Measurements from ENCODE around the gene LCN10.

The LCN10 gene

GRCh38 chr9:136697821-136698526 is 44.8 kb downstream of the LCN10 start:
- no peak for DNase-seq

GRCh38 chr9:136697146-136697820 is 45.5 kb downstream of the LCN10 start:
- no peak for DNase-seq

GRCh38 chr9:136696502-136696901 is 46.2 kb downstream of the LCN10 start:
- no peak for DNase-seq

- DNase-seq = peak; percentile 64
These were observed 46.8 kb downstream of the LCN10 start for GRCh38 chr9:136695955-136696354.

- peak; percentile 92 for DNase-seq
These were observed 47.3 kb downstream of the LCN10 start for GRCh38 chr9:136695435-136695895.

- no peak for DNase-seq
These were observed 47.9 kb downstream of the LCN10 start for GRCh38 chr9:136694872-136695247.

GRCh38 chr9:136694163-136694871 is 48.4 kb downstream of the LCN10 start:
- no peak for DNase-seq

GRCh38 chr9:136693490-136694162 is 49.1 kb downstream of the LCN10 start:
- peak; percentile 39 for DNase-seq

GRCh38 chr9:136693135-136693489 is 49.6 kb downstream of the LCN10 start:
- DNase-seq = no peak

GRCh38 chr9:136692185-136693134 is 50.3 kb downstream of the LCN10 start:
- DNase-seq = no peak

- no peak for DNase-seq
These were observed 51.2 kb downstream of the LCN10 start for GRCh38 chr9:136691316-136692184.

GRCh38 chr9:136690806-136691261 is 51.9 kb downstream of the LCN10 start:
- DNase-seq = no peak

- DNase-seq = no peak
These were observed 52.5 kb downstream of the LCN10 start for GRCh38 chr9:136690104-136690805.

GRCh38 chr9:136689108-136689460 is 53.7 kb downstream of the LCN10 start:
- no peak for DNase-seq

GRCh38 chr9:136688274-136689107 is 54.2 kb downstream of the LCN10 start:
- DNase-seq = no peak
